T-helper 9 cell (primary cell): Measurements from ENCODE around the gene CRACR2B.

Experiments used
- DNase-seq: peaks from one replicate; pipeline ENCODE4 v3.0.0-alpha.2; 2020
- total RNA-seq, 2 donors: gene quantifications; one replicate each; lab custom pipeline; 2026; lab: John Stamatoyannopoulos, UW

CRACR2B gene
- total RNA-seq = 0 to 0.14 reads per million in 2 donors

GRCh38 chr11:827897-828192 is at the start of gene CRACR2B:
CRACR2B (plus strand) TSS chr11:827919; CDS start chr11:828608, 689 bp downstream.
- no peak for DNase-seq

- no peak for DNase-seq
These were observed 48.5 kb upstream of the CRACR2B start for GRCh38 chr11:778976-779954.

- DNase-seq = no peak
These were observed 47.7 kb upstream of the CRACR2B start for GRCh38 chr11:779955-780532.

- no peak for DNase-seq
These were observed 45.2 kb upstream of the CRACR2B start for GRCh38 chr11:782264-783174.

GRCh38 chr11:783581-784015 is 44.1 kb upstream of the CRACR2B start:
- no peak for DNase-seq

GRCh38 chr11:786235-787083 is 41.3 kb upstream of the CRACR2B start:
- DNase-seq = no peak

GRCh38 chr11:787084-787675 is 40.5 kb upstream of the CRACR2B start:
- no peak for DNase-seq

- no peak for DNase-seq
These were observed 39.6 kb upstream of the CRACR2B start for GRCh38 chr11:788009-788640.

GRCh38 chr11:788953-789940 is 38.5 kb upstream of the CRACR2B start:
- DNase-seq = no peak

- no peak for DNase-seq
These were observed 37.8 kb upstream of the CRACR2B start, which contains the start of gene CEND1 for GRCh38 chr11:789943-790342. CEND1 (minus strand) TSS chr11:790090; CDS start chr11:788576, 1,514 bp downstream.

GRCh38 chr11:790721-791564 is 36.8 kb upstream of the CRACR2B start:
- DNase-seq = no peak

GRCh38 chr11:791658-792534 is 35.8 kb upstream of the CRACR2B start:
- DNase-seq = no peak

- DNase-seq = no peak
These were observed 35.2 kb upstream of the CRACR2B start for GRCh38 chr11:792535-792821.

- no peak for DNase-seq
These were observed 34.8 kb upstream of the CRACR2B start for GRCh38 chr11:792873-793272.

- no peak for DNase-seq
These were observed 34.2 kb upstream of the CRACR2B start for GRCh38 chr11:793556-793955.

GRCh38 chr11:794013-794765 is 33.5 kb upstream of the CRACR2B start:
- no peak for DNase-seq
